Measurements from ENCODE around the gene LRTM2. TPM values are rescaled to one million over a fixed set of nuclear protein-coding genes. Genes with fewer than 3 reads are reported as not detected.

The LRTM2 gene
- total RNA-seq, 2 donors from 2014 or later = not detected

DNA sequence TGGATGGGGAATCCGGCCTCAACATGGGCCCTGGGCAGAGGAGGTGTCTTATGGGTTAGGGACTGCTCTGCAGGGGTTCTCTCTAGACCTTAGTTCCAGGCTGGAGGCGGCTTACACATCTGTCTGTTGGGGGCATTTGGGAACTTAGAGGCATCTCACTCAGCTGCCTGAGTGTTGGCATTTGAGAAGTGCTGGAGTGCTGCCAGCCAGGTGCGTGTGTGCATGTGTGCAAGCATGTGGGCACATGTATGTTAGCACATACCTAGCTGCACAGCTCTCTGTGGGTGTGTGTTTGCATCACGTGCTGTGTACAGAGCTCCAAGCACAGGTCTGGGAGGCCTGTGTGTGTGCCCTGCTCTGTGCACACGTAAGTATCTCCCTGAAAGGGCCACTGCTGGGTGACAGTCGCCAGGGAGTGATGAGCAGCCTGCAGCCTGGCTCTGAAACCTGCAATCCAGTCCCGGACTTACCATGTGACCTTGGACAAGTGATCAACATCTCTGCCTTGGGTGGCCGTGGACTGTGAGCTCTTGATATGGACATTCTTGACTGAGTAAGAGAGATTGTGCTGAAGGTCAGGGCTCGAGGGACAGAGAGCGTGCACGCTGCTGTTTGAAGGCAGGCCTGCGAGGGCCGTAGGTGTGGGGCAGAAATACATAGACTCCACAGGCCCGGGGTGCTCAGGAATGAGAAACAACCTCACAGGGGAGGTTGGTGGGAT is 5.2 kb downstream of the LRTM2 start:
- ATAC-seq (no peak), DNase-seq (no peak)
- Histone ChIP-seq H3K27ac (no peak overlapping the region), H3K4me1 (peaks cover 6% of the 10 kb centered on the region), H3K27me3 (peaks cover 0 to under 1% of the 10 kb centered on the region in 2 donors), H3K4me3 (no peak overlapping the region), H3K36me3 (replicated peaks in 1 of 2; ENCODE audit: insufficient read depth in 1 of 2, low read depth in 2 of 2) (no peaks in the 10 kb centered on the region), H3K9me3 (no peaks in the 10 kb centered on the region)
- intact Hi-C loops (cut with DNase I) = no loop called here
- WGBS, 2 donors = 54 to 64% methylated on average over 13 of the region's 14 CpGs
- no peak for TF ChIP-seq POLR2A (IDR thresholded peaks at IDR 0.05)
- TF ChIP-seq, protein P1, sequence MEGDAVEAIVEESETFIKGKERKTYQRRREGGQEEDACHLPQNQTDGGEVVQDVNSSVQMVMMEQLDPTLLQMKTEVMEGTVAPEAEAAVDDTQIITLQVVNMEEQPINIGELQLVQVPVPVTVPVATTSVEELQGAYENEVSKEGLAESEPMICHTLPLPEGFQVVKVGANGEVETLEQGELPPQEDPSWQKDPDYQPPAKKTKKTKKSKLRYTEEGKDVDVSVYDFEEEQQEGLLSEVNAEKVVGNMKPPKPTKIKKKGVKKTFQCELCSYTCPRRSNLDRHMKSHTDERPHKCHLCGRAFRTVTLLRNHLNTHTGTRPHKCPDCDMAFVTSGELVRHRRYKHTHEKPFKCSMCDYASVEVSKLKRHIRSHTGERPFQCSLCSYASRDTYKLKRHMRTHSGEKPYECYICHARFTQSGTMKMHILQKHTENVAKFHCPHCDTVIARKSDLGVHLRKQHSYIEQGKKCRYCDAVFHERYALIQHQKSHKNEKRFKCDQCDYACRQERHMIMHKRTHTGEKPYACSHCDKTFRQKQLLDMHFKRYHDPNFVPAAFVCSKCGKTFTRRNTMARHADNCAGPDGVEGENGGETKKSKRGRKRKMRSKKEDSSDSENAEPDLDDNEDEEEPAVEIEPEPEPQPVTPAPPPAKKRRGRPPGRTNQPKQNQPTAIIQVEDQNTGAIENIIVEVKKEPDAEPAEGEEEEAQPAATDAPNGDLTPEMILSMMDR (IDR thresholded peaks at IDR 0.05) = no peak

DNA sequence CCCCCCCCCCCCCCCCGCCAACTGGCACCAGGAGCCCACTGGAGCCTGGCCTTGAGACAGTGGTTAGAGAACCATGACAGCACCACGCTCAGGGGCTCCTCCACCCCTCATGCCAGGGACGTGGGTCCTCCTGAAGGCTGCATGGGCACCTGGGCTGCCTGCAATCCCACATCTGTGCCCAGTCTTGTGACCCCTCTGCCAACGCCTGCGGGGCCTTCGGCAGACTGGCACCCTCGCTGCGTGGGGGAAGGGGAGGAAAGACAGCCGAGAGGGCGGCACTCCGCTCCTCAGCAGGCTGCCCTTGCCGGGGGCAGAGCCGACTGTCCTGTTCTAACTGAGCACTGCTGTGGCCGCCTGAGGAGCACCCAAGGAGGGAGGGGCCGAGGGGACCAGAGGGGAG is 6.0 kb downstream of the LRTM2 start:
- no peak overlapping the region for H3K27ac ChIP-seq
- intact Hi-C loops (cut with DNase I) = no loop called here
- no peak for TF ChIP-seq POLR2A (IDR thresholded peaks at IDR 0.05)
- TF ChIP-seq, protein P1 (IDR thresholded peaks at IDR 0.05) = no peak
- no peaks in the 10 kb centered on the region for H3K36me3 ChIP-seq (replicated peaks in 1 of 2; ENCODE audit: insufficient read depth in 1 of 2, low read depth in 2 of 2)
- H3K4me3 ChIP-seq = no peak overlapping the region
- 43 to 64% methylated on average over 6 to 15 of the region's 15 CpGs for WGBS, 2 donors
- DNase-seq = no peak
- H3K4me1 ChIP-seq = peaks cover 15% of the 10 kb centered on the region
- H3K9me3 ChIP-seq = no peaks in the 10 kb centered on the region
- no peaks in the 10 kb centered on the region for H3K27me3 ChIP-seq
- no peak for ATAC-seq

DNA sequence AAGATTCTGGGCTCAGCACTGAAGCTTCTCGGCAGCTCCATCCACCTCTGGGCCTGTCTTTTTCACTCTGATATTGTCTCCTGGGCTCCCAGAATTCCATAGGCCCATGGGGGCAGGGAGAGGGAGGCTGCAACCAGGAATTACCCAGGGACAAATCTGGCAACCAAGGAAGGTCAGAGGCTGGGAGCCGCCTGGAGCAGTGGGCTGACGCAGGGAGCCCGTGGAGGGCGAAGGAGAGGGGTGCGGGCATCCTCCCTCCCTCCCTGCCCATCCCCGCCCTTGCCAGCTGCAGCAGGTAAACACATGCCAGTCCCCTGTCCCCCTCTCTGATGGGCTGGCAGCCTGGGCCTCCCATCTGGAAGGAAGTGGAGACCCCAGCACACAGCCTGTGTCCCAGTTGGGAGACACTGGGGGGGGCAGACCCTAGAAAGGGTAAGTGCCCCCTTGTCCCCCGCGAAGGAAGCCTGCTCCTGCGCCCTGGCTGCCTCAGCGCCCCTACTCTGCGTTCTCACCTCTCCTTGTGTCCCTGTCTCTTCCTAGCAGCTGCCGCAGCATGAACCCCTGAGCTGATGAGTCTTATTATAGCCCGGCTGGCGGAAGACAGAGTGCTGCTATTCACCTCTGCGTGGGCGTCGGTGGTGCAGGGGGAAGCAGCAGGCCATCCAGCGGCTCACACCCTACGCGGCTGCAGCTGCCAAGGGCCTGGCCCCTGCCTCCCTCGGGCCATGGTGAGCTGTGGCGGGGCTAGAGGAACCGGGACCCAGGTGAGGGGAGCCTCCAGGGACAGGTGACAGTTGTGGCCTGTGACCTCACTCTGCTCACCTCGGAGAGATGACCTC is 6.7 kb downstream of the LRTM2 start:
- Histone ChIP-seq H3K36me3 (replicated peaks in 1 of 2; ENCODE audit: insufficient read depth in 1 of 2, low read depth in 2 of 2) (no peaks in the 10 kb centered on the region), H3K27me3 (no peaks in the 10 kb centered on the region), H3K4me1 (peaks cover 16% of the 10 kb centered on the region), H3K4me3 (no peak overlapping the region), H3K27ac (no peak overlapping the region), H3K9me3 (no peaks in the 10 kb centered on the region)
- intact Hi-C loops (cut with DNase I) = no loop called here
- TF ChIP-seq, protein P1 (IDR thresholded peaks at IDR 0.05) = no peak
- TF ChIP-seq POLR2A (IDR thresholded peaks at IDR 0.05) = no peak
- WGBS, 2 donors = 77 to 78% methylated on average over 17 to 25 of the region's 25 CpGs
- DNase-seq = no peak
- ATAC-seq = no peak

DNA sequence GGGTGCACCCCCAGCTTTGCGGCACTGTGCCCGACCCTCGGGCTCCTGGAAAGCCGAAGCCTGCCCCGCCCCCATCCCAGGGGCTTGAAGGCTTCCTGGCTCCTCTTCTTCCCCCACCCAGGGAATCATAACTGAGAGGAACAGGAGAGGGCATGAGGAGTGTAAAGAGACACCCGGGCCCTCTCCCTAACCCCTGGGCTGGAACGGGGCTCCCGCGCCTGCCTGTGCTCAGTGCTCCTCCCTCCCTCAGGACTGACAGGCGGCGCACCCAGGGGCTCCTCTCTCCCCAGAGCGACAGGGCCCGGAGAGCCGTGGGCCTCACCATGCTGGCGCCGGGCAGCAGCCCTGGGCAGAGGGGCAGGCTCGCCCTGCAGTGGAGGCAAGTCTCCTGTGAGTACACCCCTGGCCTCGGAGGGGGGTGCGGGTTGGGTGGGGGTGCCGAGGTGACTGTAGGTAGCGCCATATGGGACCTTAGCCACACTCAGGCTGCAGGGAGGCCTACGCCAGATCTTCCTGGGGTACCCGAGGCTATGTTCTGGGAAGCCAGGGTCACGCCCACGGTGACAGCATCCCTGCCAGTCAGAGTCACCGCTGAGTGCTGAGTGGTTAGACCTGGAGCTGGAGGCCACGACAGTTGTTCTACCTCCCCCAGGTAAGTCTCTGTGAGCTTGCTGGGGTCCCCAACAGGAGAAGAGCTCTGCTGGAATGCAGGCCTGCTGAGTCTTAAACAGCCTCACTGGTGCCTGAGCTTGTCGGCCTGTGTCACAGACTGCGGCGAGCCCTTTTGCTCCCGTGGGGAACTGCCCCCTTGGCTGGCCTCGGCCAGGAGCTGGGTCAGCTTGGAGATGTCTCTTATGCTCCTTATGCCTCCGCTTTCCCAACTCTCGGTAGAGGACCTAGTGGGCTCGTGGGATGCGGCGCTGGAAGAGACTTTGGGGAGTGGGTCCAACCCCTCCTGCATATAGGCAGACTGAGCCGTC is 7.8 kb downstream of the LRTM2 start:
- no peak for DNase-seq
- Histone ChIP-seq H3K27me3 (no peaks in the 10 kb centered on the region), H3K27ac (no peak overlapping the region), H3K36me3 (replicated peaks in 1 of 2; ENCODE audit: insufficient read depth in 1 of 2, low read depth in 2 of 2) (no peaks in the 10 kb centered on the region), H3K4me3 (no peak overlapping the region), H3K4me1 (peaks cover 16% of the 10 kb centered on the region), H3K9me3 (no peaks in the 10 kb centered on the region)
- WGBS, 2 donors = 74 to 77% methylated on average over 10 to 37 of the region's 38 CpGs
- intact Hi-C loops (cut with DNase I) = no loop called here
- ATAC-seq = no peak
- TF ChIP-seq POLR2A (IDR thresholded peaks at IDR 0.05) = no peak
- TF ChIP-seq, protein P1 (IDR thresholded peaks at IDR 0.05) = no peak

Measured in body of pancreas (tissue), 4 donors.